ENCODE data around the gene PITPNM3.

PITPNM3 gene

DNA sequence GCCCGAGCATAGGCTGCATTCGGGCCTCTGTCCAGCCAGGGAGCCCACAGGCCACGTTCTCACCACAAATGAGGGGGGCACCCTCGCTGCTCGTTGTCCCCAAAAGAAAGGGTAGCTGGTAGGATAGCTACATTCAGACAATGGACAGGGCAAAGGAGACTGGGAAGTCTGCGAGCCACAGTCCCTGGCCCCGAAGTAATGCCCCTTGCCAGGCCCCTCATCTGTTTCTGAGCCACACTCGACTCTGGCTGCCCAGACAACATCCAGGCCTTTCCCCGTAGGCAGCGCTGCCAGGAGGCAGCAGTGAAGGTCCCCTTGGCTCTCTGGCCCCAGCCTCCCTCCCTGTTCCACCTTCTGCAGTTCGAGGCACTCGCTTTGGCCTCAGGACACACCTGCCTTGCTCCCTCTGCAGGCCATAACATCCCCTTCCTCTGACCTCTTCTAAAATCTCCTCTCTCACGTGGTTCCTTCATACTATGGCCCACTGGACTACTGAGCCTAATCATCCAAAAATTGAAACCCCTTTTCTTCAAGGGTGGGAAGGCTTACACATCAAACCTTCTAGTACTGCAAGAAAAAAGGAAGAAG lies 133.6 kb downstream of the PITPNM3 start:
- Mint-ChIP-seq H3K36me3 (ENCODE audit: low read depth) (peaks cover 2% of the 10 kb centered on the region), H3K27me3 (ENCODE audit: low read depth) (peaks cover 72% of the 10 kb centered on the region), H3K9me3 (no peaks in the 10 kb centered on the region), H3K4me1 (ENCODE audit: low read depth) (peaks cover 11% of the 10 kb centered on the region), H3K27ac (no peak overlapping the region), H3K4me3 (no peak overlapping the region)

DNA sequence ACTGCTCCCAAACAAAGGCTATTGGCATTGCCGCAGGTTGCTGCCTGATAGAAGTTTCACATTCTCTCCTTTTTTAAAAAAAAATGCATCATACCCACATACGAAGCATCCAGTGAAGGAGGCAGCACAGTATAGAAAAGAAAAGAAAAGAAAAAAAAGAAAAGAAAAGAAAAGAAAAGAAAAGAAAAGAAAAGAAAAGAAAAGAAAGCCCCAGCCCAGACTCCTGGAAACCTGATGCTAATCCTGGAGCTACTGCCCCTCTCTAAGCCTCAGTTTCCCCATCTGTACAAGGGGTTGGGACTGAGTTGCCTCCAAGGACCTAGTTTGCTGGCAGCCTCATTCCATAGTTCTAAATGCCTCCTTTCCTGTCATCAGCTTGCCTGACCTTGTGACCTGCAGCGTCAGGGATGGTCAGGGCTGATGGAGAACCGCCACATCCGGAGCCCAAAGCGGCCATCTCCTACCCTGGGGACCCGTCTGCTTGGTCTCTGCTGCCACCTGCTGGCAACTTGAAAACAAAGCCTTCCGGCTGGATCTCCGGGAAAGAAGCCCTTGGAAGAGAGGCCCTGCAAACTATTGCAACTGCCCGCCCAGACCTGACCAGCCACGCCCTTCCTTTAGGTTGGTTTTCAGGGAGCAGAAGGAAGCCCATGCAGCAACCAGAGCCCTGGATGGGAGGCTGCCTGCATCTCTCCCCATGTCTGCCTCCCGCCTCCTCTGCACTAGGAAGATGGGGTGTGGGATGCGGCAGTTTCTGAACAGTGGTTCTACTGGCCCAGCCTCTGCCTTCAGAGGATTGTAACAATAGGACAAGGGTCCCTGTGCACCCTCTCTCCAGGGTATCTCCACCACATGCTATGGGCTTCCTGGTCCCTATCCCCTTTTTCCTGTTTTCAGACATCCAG lies 134.4 kb downstream of the PITPNM3 start:
- H3K4me1 Mint-ChIP-seq (ENCODE audit: low read depth), result peaks cover 3% of the 10 kb centered on the region
- H3K27me3 Mint-ChIP-seq (ENCODE audit: low read depth), result peaks cover 67% of the 10 kb centered on the region
- no peaks in the 10 kb centered on the region for H3K9me3 Mint-ChIP-seq
- H3K4me3 Mint-ChIP-seq, result no peak overlapping the region
- H3K27ac Mint-ChIP-seq, result no peak overlapping the region
- H3K36me3 Mint-ChIP-seq (ENCODE audit: low read depth), result no peaks in the 10 kb centered on the region

GRCh38 chr17:6420173-6420641 lies 136.1 kb downstream of the PITPNM3 start:
- H3K36me3 Mint-ChIP-seq (ENCODE audit: low read depth), result no peaks in the 10 kb centered on the region
- peaks cover 2% of the 10 kb centered on the region for H3K4me1 Mint-ChIP-seq (ENCODE audit: low read depth)
- no peak overlapping the region for H3K27ac Mint-ChIP-seq
- no peaks in the 10 kb centered on the region for H3K9me3 Mint-ChIP-seq
- H3K4me3 Mint-ChIP-seq, result no peak overlapping the region
- H3K27me3 Mint-ChIP-seq (ENCODE audit: low read depth), result peaks cover 52% of the 10 kb centered on the region

DNA sequence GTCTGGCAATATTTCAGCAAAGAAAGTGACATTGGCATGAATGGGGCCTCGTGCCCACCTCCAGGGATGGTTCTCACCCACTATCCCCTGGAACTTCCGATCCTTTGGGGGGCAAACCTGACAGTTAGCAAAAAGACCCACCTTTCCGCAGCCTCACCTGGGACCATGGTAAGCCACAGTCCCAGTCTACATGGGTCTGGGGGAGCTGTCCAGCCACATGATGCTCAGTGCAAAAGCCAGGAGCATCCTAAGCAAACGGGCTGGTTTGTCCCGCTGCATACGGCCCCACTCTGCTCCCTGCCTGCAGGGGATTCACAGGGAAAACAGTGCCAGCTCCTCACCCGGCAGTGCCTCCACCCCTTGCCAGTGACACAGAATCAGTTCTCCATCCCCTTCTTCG lies 140.7 kb downstream of the PITPNM3 start:
- no peaks in the 10 kb centered on the region for H3K36me3 Mint-ChIP-seq (ENCODE audit: low read depth)
- no peak overlapping the region for H3K4me3 Mint-ChIP-seq
- H3K4me1 Mint-ChIP-seq (ENCODE audit: low read depth), result no peaks in the 10 kb centered on the region
- no peaks in the 10 kb centered on the region for H3K9me3 Mint-ChIP-seq
- H3K27ac Mint-ChIP-seq, result no peak overlapping the region
- H3K27me3 Mint-ChIP-seq (ENCODE audit: low read depth), result peaks cover 22% of the 10 kb centered on the region

GRCh38 chr17:6413065-6413464 lies 143.3 kb downstream of the PITPNM3 start:
- Mint-ChIP-seq H3K27ac (no peak overlapping the region), H3K4me3 (no peak overlapping the region), H3K27me3 (ENCODE audit: low read depth) (peaks cover 9% of the 10 kb centered on the region), H3K36me3 (ENCODE audit: low read depth) (no peaks in the 10 kb centered on the region), H3K9me3 (no peaks in the 10 kb centered on the region), H3K4me1 (ENCODE audit: low read depth) (no peaks in the 10 kb centered on the region)

DNA sequence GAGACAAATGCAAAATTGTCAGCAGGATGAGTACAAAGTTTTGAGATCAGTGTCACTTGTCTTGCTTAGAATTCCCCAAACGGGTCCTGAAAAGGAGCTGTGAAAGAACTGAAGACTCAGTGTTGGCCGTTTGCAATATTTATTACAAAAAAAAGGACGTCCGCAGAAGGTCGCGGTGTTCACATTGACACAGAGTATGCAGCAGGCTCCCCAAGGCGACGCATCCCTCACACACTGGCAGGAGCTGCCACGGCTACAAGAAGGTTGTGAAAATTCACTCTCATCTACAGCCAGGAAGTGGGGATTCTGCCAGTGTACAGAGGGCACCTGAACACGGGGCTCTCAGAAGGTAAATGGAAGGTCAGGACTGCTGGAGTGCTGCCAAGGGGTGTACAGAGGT lies 147.6 kb downstream of the PITPNM3 start:
- Mint-ChIP-seq H3K4me3 (no peak overlapping the region), H3K36me3 (ENCODE audit: low read depth) (no peaks in the 10 kb centered on the region), H3K4me1 (ENCODE audit: low read depth) (no peaks in the 10 kb centered on the region), H3K27me3 (ENCODE audit: low read depth) (peaks cover 15% of the 10 kb centered on the region), H3K27ac (no peak overlapping the region), H3K9me3 (no peaks in the 10 kb centered on the region)

GRCh38 chr17:6408276-6408675 lies 148.1 kb downstream of the PITPNM3 start:
- Mint-ChIP-seq H3K27ac (no peak overlapping the region), H3K9me3 (no peaks in the 10 kb centered on the region), H3K36me3 (ENCODE audit: low read depth) (no peaks in the 10 kb centered on the region), H3K27me3 (ENCODE audit: low read depth) (peaks cover 18% of the 10 kb centered on the region), H3K4me1 (ENCODE audit: low read depth) (no peaks in the 10 kb centered on the region), H3K4me3 (no peak overlapping the region)

DNA sequence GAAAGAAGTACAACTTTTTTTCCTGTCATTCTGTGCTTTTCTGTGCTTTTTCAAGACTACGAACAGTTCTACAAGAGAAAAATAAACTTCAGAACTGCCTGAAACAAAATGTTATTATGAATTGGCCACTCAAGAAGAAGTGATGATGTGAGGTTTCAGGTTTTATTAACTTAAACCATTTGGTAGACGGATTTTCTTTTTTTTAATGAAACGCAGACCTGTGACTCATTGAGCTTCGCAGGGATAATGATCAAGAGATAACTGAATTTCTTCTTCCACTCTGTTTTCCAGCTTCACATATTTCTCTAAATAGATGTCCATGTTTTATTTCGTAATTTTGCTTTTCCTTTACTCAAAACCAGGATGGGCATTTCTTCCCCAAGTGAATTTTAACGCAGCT lies 154.1 kb downstream of the PITPNM3 start:
- peaks cover 17% of the 10 kb centered on the region for H3K27me3 Mint-ChIP-seq (ENCODE audit: low read depth)
- H3K9me3 Mint-ChIP-seq, result no peaks in the 10 kb centered on the region
- H3K4me3 Mint-ChIP-seq, result no peak overlapping the region
- no peaks in the 10 kb centered on the region for H3K4me1 Mint-ChIP-seq (ENCODE audit: low read depth)
- H3K27ac Mint-ChIP-seq, result no peak overlapping the region
- no peaks in the 10 kb centered on the region for H3K36me3 Mint-ChIP-seq (ENCODE audit: low read depth)

Data from T-helper 1 cell treated with Interleukin-12 subunit alpha and Interleukin-12 subunit beta and Interleukin-4 antibody, amounts not matched to agents 30 μg/mL and 1 μg/mL, for 36 hours (primary cell).